Measurements from ENCODE around the gene PIKFYVE.

DNA sequence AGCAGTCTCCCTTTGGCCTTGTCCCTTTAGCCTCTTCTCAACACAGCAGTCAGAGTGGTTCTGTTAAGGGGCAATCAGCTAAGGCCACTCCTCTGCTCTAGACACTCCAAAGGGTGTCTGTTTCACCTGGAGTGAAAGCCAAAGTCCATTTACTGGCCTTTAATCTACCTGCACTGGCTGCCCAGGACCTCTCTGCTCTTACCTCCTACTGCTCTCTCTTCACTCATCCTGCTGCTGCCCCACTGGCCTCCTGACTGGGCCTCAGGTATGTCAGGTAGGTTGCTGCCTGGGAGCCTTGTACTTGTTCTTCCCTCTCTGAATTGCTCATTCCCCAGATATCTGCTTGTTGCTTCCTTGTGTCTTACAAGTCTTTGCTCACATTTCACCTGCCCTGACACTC is 68.2 kb downstream of the PIKFYVE start:
- no peak for TF ChIP-seq POLR2A (IDR thresholded peaks at IDR 0.05)
- TF ChIP-seq, protein P1, sequence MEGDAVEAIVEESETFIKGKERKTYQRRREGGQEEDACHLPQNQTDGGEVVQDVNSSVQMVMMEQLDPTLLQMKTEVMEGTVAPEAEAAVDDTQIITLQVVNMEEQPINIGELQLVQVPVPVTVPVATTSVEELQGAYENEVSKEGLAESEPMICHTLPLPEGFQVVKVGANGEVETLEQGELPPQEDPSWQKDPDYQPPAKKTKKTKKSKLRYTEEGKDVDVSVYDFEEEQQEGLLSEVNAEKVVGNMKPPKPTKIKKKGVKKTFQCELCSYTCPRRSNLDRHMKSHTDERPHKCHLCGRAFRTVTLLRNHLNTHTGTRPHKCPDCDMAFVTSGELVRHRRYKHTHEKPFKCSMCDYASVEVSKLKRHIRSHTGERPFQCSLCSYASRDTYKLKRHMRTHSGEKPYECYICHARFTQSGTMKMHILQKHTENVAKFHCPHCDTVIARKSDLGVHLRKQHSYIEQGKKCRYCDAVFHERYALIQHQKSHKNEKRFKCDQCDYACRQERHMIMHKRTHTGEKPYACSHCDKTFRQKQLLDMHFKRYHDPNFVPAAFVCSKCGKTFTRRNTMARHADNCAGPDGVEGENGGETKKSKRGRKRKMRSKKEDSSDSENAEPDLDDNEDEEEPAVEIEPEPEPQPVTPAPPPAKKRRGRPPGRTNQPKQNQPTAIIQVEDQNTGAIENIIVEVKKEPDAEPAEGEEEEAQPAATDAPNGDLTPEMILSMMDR (IDR thresholded peaks at IDR 0.05): no peak

All from tibial nerve (tissue), 3 donors.